Spinal cord (tissue), 10 donors: Measurements from ENCODE around the gene NTSR2. TPM values are rescaled to one million over a fixed set of nuclear protein-coding genes. Genes with fewer than 3 reads are reported as not detected.

Experiments used
- DNase-seq, 6 donors: peaks; one replicate each; pipeline versions ENCODE4 v3.0.0 to v3.0.0-alpha.2; 2013 to 2015; ENCODE audit warnings: low spot score in 6 of 6, low read depth in 4 of 6
- H3K27ac ChIP-seq: one replicate; pipeline ENCODE4 v1.5.1; 2013; ENCODE audit warnings: low read depth, low read length, control low read depth
- H3K27me3 ChIP-seq: one replicate; pipeline ENCODE4 v1.6.1; 2013; ENCODE audit warnings: low read length; ENCODE audit not compliant: control insufficient read depth, insufficient read depth
- H3K36me3 ChIP-seq: one replicate; pipeline ENCODE4 v1.6.1; 2013; ENCODE audit warnings: low read length; ENCODE audit not compliant: control insufficient read depth, insufficient read depth
- H3K4me1 ChIP-seq: one replicate; pipeline ENCODE4 v1.6.1; 2013; ENCODE audit warnings: low read length; ENCODE audit not compliant: control insufficient read depth, insufficient read depth
- H3K4me3 ChIP-seq: one replicate; pipeline ENCODE4 v1.5.1; 2013; ENCODE audit warnings: low read depth, low read length, control low read depth
- H3K9me3 ChIP-seq: one replicate; pipeline ENCODE4 v1.6.1; 2013; ENCODE audit warnings: low read length; ENCODE audit not compliant: control insufficient read depth, insufficient read depth
- WGBS: methylation state at CpG from one replicate; pipeline ENCODE4 v1.1.5; 2013; ENCODE audit warnings: missing lambda C conversion rate; ENCODE audit not compliant: insufficient coverage; 5-methylcytosine and 5-hydroxymethylcytosine counted together
- polyA plus RNA-seq, 2 donors: library from polyadenylated mRNA; unstranded; fragments of 120-200 nt; gene quantifications; one replicate each; pipeline ENCODE4 v1.2.1, GENCODE V29; 2013; ENCODE audit not compliant: insufficient read length in 2 of 2
- total RNA-seq, 2 donors: library from RNA; depleted of rRNA in 1 of 2; stranded (reverse); fragments of 120-200 nt in 1 of 2; fragments of >200 nt in 1 of 2; gene quantifications; one replicate each; pipeline versions ENCODE4 v1.2.3 to v1.2.4, GENCODE V29; 2013 to 2014
- donor health status: healthy.

NTSR2 gene
- total and polyA plus RNA-seq, 4 donors: 0.55 to 3.5 (median 1.9) TPM

DNA sequence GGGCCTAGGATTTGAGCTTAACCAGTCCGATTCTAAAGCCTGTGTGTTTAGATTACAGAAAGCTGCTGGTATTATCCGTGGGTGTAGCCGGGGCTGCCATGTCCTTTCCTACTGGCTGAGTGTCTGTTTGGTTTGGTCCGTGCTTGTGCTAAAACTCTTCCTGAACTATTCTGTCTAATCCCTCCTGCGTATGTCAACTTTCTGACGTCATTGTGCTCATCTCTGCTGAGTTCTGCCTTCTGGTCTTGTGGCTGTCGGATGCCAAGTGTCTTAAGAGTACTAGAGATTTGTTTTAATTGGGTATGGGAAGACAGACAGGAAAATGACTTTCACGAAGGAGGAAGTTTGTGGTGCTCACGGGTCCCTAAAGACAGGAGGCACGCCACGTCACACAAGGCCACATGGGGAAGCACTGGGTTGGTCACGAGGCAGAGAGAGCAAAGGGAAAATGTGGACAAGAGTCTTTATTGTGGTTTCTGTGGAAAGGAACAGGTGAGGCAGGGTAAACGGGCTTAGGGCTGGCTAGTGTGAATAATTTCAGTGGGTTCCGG lies 31.8 kb upstream of the NTSR2 start:
- WGBS: 77% methylated on average over 14 of the region's 14 CpGs
- Histone ChIP-seq H3K4me1 (peaks cover 18% of the 10 kb centered on the region), H3K27me3 (peaks cover under 1% of the 10 kb centered on the region), H3K27ac (no peak overlapping the region), H3K9me3 (no peaks in the 10 kb centered on the region), H3K4me3 (no peak overlapping the region), H3K36me3 (no peaks in the 10 kb centered on the region)
- peak in 1 of 6 donors; percentile 45 for DNase-seq

DNA sequence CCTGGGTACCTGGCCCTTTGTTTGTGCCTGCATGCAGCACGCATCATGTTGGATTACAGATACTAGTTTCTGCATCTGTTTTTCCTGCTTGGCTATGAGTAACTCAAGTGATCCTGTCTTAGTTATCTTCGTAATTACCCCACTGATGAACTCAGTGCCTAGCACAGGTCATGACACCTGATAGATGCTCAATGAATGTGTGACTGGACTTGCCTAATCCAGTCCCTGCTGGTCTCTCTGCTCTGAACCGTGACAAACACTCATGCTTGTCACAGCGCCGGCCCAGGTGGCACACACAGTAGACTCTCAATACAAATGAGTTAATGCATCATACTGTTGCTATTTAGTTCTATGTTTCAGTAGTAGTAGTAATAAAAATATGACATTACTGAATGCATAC lies 31.2 kb upstream of the NTSR2 start:
- Histone ChIP-seq H3K9me3 (no peaks in the 10 kb centered on the region), H3K4me1 (peaks cover 21% of the 10 kb centered on the region), H3K4me3 (no peak overlapping the region), H3K27ac (no peak overlapping the region), H3K36me3 (no peaks in the 10 kb centered on the region), H3K27me3 (peaks cover 2% of the 10 kb centered on the region)
- no peak for DNase-seq
- WGBS: 94% methylated on average over 2 of the region's 5 CpGs

- H3K4me3 ChIP-seq: no peak overlapping the region
- DNase-seq: no peak
- peaks cover 21% of the 10 kb centered on the region for H3K4me1 ChIP-seq
- 87% methylated on average over 2 of the region's 9 CpGs for WGBS
- no peak overlapping the region for H3K27ac ChIP-seq
- no peaks in the 10 kb centered on the region for H3K36me3 ChIP-seq
- no peaks in the 10 kb centered on the region for H3K9me3 ChIP-seq
- peaks cover 2% of the 10 kb centered on the region for H3K27me3 ChIP-seq
These were observed 30.0 kb upstream of the NTSR2 start for GRCh38 chr2:11699686-11700670.

- 78% methylated on average over 20 of the region's 24 CpGs for WGBS
- Histone ChIP-seq H3K27ac (no peak overlapping the region), H3K4me3 (no peak overlapping the region), H3K27me3 (peaks cover 2% of the 10 kb centered on the region), H3K36me3 (no peaks in the 10 kb centered on the region), H3K4me1 (peaks cover 21% of the 10 kb centered on the region), H3K9me3 (no peaks in the 10 kb centered on the region)
- no peak for DNase-seq
These were observed 28.3 kb upstream of the NTSR2 start for GRCh38 chr2:11698009-11698922.

DNA sequence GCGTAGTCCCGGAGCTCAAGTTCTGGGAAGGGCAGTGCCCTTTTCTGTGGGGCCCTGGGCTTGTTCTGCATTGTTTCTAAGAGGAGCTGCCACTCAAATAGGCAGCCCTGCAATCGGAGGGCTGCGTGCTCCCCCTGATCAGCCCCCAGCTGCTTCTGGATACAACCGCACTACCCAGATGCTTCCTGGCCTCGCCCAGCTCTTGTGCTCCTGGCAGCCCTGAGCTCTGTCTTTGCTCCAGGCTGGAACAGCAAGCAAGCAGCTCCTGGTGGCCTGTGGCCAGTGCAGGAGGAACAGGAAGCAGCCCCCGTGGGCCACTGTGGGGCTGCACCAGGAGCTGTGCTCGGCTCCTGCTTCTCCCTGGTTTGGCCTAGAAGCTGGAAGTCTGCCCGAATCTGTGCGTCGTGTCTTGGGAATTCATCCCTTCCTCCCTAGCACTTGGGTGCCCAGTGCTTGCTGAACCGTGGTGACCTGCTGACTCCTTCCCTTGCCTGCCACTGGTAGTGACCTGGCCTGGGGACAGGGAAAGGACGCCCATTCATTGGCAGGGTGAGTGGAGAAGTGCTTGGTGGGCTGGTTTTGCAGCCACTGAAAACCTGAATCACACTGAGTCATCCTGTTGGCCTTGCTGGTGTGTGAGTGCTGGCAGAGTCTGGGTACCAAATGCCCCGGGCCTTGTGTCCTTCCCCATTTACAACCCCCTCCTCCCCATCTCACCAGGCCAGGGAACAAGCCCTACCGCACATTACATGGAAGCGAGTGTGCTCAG lies 27.3 kb upstream of the NTSR2 start:
- WGBS: 57% methylated on average over 15 of the region's 16 CpGs
- H3K4me3 ChIP-seq: no peak overlapping the region
- DNase-seq: no peak
- H3K9me3 ChIP-seq: no peaks in the 10 kb centered on the region
- H3K27me3 ChIP-seq: peaks cover 2% of the 10 kb centered on the region
- H3K27ac ChIP-seq: no peak overlapping the region
- no peaks in the 10 kb centered on the region for H3K36me3 ChIP-seq
- peaks cover 21% of the 10 kb centered on the region for H3K4me1 ChIP-seq

- Histone ChIP-seq H3K36me3 (no peaks in the 10 kb centered on the region), H3K27ac (no peak overlapping the region), H3K4me3 (no peak overlapping the region), H3K9me3 (no peaks in the 10 kb centered on the region), H3K4me1 (peaks cover 21% of the 10 kb centered on the region), H3K27me3 (peaks cover 2% of the 10 kb centered on the region)
- WGBS: 78% methylated on average over 9 of the region's 9 CpGs
- no peak for DNase-seq
These were observed 26.7 kb upstream of the NTSR2 start for GRCh38 chr2:11696736-11697102.

- H3K27ac ChIP-seq: no peak overlapping the region
- no peaks in the 10 kb centered on the region for H3K36me3 ChIP-seq
- no peak overlapping the region for H3K4me3 ChIP-seq
- 86% methylated on average over 2 of the region's 2 CpGs for WGBS
- no peaks in the 10 kb centered on the region for H3K9me3 ChIP-seq
- H3K4me1 ChIP-seq: peaks cover 21% of the 10 kb centered on the region
- H3K27me3 ChIP-seq: peaks cover 2% of the 10 kb centered on the region
- DNase-seq: no peak
These were observed 25.6 kb upstream of the NTSR2 start for GRCh38 chr2:11695576-11695975.

GRCh38 chr2:11692966-11693521 lies 23.0 kb upstream of the NTSR2 start:
- WGBS: 36% methylated on average over 9 of the region's 9 CpGs
- Histone ChIP-seq H3K4me1 (peaks cover 20% of the 10 kb centered on the region), H3K27ac (no peak overlapping the region), H3K27me3 (peaks cover 2% of the 10 kb centered on the region), H3K36me3 (no peaks in the 10 kb centered on the region), H3K9me3 (no peaks in the 10 kb centered on the region), H3K4me3 (no peak overlapping the region)
- DNase-seq: peak in 4 of 6 donors; percentile 55 to 83 (median 68)
